T-helper 22 cell (primary cell): ENCODE results near the gene SVEP1.
"Not testable (repeated sequence)": the region's sequence is repeated elsewhere in the genome, so short reads cannot be mapped to it uniquely, and the experiment has no call there.

Experiments
- DNase-seq: peaks from one replicate; pipeline ENCODE4 v3.0.0-alpha.2; 2020; ENCODE audit warnings: low read depth

The SVEP1 gene

GRCh38 chr9:110358992-110359391 is 220.5 kb downstream of the SVEP1 start:
- not testable (repeated sequence) for DNase-seq

- DNase-seq = no peak
These were observed 222.0 kb downstream of the SVEP1 start for GRCh38 chr9:110357505-110357904.

DNA sequence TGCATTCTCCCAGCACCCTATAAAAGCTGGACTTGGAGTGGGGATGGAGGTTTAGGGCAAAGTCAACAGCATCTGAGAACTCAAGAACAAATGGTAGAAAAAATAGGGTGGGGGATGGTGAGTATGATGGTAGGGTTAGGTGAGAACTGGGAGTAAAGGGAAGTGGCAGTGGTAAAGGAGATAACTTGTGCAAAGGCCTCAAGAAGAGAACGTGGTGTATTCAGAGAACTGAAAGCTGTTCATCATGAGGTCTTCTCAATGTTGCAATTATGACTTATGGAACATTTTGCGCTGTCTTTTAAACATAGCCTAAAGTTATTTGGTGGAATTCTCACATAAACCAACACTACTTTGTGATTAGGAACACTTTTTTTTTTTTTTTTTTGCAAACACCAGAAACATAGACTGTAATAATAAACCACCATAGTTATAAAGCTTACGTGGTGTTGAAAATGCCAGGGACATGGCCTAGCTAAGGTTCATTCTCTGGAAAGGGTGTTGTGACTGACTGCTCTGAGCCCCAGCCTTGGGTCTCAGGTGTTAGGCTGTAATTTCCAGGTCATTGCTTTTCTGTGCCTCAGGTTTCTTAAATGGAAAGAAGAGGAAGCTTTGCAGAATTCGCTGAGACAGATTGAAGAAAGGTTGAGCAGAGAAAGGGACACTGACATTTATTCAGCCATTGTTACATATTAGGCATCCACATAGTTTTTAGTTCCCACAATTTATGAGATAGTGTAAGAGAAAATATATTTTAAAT is 222.7 kb downstream of the SVEP1 start:
- DNase-seq = no peak

DNA sequence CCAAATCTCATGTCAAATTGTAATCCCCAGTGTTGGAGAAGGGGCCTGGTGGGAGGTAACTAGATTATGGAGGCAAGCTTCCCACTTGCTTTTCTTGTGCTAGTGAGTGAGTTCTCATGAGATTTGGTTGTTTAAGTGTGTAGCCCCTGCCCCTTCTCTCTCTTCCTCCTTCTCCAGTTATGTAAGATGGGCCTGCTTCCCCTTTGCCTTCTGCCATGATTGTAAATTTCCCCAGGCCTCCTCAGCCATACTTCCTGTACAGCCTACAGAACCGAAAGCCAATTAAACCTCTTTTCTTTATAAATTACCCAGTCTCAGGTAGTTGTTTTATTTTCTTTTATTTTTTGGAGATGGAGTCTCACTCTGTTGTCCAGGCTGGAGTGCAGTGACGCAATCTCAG is 223.6 kb downstream of the SVEP1 start:
- DNase-seq = no peak

DNA sequence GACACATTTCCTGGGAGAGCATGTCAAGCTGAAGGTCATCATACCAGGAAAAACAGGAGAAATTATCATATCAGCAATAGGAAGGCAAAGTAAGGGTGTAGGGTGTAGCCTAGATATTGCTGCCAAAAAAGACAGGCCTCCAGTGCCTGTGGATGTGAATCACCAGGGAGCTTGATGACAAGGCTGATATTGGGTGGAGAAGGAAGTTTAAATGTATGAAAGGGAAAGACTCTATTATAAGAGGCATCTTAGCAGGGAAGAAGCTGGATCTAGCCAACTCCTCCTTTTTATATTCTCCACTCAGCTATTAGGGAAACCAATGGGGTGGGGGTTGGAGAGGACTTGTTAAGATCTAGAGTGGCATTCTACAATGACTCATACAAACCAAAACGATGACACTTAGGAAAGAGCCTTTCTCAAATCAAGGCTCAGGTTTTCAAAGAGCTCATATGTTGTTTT is 228.5 kb downstream of the SVEP1 start:
- no peak for DNase-seq

DNA sequence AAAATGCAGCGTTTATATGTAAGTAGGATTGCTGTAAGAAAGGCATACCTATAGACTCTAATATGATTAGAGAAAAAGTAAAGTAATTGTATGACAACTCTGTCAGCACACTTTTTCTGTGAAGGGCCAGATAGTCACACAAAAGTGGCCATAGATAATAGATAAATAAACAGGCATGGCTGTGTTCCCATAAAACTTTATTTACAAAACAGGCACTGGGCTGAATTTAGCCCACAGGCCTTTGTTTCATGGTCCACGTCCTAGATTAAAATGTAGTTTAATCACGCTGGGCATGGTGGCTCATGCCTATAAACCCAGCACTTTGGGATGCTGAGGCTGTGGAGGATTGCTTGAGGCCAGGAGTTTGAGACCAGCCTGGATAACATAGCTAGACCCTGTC is 233.2 kb downstream of the SVEP1 start:
- DNase-seq = no peak

- no peak for DNase-seq
These were observed 234.7 kb downstream of the SVEP1 start for GRCh38 chr9:110344821-110345220.

DNA sequence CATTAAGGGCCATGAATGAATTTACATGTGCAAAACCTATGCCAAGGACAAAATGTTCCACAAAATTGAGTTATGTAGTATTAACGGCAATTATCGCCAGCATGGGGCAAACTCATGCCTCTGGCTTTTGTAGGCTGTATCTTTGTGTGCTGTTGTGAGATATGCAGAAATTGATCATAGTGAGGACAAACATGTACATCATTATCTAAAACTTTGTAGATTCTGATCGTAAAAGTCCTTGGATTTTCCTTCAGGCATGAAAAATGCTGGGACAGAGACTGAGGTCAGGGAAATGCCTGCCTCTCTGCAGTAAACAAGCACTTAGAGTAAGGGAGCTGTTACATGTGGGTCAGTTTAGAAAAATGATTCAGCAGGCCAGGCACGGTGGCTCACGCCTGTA is 236.0 kb downstream of the SVEP1 start:
- no peak for DNase-seq

DNA sequence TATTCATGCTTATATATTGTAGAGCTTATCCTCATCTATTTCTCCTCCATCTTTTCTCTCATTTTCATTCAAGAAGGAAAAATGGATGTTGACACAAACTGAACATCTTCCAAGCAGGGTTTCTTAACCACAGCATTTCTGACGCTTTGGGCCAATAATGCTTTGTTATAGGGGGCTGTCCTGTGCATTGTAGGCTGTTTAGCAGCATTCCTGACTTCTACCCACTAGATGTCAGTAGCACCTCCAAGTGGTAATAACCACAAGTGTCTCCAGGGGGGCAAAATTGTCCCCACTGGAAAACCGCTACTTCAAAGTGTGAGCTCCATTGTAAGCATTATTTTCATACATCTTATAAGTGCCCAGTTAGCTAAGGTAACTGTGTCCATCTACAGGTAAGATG is 239.2 kb downstream of the SVEP1 start:
- no peak for DNase-seq

- DNase-seq = no peak
These were observed 241.4 kb downstream of the SVEP1 start for GRCh38 chr9:110338143-110338542.

GRCh38 chr9:110337727-110338126 is 241.8 kb downstream of the SVEP1 start, which contains the start of gene TXNDC8:
TSS of gene TXNDC8 (minus strand) at chr9:110337863.
- no peak for DNase-seq

DNA sequence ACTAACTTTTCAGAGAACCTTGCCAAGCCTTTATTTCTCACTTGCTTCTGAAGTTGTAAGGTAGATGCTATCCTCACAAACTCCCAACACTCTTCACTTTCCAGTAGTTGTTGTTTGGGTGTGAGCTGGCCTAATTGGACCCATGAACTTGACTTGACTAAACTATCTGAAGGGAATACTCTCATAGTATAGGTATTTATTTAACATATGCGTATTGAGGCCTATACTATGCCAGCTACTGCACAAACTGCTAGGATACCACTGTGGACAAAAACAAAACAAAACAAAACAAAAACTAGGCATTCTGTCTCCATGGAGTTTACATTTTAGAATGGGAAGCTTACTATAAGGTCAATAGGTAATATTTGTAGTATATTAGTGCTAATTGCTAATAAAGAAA is 243.2 kb downstream of the SVEP1 start:
- DNase-seq = no peak

DNA sequence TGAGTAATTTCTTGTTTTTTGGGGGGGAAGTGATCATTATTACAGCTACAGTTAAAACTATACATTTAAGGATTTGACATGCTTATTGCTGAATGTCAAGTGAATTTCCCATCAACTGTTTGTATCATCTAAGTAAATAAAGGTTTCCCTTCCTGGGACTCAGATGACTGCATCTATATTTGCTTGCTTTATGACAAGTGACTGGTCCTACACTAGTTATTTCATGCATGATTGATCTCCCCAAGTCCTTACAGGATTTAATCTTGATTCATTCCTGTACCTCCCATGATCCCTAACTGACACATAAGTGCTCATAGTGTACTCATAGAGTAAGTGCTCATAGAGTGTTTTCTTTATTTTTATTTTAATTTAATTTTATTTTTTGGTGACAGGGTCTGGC is 244.7 kb downstream of the SVEP1 start:
- no peak for DNase-seq

- no peak for DNase-seq
These were observed 245.4 kb downstream of the SVEP1 start for GRCh38 chr9:110334183-110334582.

DNA sequence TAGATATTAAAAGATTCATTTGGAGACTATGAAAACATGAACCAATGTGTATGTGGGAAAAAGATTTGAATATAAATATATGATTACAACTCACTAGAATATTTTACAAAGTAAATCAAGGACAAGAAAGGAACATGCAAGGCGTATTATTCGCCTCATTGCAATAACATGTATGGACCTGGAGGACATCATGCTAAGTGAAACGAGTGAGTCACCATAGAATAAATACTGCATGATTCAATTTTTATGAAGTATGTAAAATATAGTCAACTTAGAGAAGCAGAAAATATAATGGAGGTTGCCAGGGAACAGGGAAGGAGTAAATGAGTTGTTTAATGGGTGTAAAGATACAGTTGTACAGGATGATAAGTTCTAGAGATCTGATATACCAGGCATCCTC is 246.8 kb downstream of the SVEP1 start:
- no peak for DNase-seq

DNA sequence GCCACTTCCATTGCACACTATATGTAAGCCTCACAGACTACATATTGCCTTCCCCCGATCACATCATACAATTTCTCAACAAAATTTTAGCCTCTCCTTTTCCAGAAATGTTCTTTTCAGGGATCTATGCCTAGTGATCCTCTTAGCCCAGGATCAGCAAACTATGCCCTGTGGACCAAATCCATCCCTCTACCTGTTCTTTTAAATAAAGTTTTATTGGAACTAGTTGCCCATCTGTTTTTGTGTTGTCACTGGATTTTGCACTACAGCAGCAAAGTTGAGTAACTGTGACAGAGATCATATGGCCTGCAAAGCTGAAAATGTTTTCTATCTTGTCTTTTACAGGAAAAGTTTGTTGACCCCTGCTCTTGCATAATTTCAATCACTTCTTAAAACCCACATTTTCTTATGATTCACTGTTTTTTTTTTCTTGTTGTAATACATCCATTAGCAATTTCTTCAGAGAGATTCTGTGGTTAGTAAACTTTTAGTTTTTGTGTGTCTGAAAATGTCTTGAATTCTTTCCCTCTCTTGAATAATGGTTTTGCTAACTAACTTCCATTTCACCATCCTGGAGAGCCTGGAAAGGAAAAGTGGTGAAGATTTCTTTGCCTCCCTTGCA is 248.9 kb downstream of the SVEP1 start:
- DNase-seq = no peak

GRCh38 chr9:110329639-110330230 is 249.8 kb downstream of the SVEP1 start:
- no peak for DNase-seq

- no peak for DNase-seq
These were observed 250.8 kb downstream of the SVEP1 start for GRCh38 chr9:110328763-110329162.

DNA sequence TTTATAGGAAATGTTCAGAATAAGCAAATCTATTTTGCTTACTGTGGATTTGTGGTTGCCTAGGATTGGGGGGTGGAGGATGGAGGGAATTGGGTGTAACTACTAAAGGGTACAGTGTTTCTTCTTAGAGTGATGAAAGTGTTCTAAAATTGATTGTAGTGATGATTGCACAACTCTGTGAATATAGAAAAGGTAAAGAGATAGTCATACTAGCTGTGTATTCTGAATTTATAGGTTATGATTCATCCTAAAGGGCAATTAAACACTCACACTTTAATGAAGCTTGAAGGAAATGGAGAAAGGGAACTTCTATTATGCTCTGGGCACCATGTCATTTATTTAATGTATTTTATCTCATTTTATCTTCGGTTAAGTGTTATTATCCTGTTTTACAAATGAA is 251.8 kb downstream of the SVEP1 start:
- DNase-seq = no peak

- no peak for DNase-seq
These were observed 255.7 kb downstream of the SVEP1 start for GRCh38 chr9:110323818-110324217.

- no peak for DNase-seq
These were observed 258.7 kb downstream of the SVEP1 start for GRCh38 chr9:110320651-110321445.

DNA sequence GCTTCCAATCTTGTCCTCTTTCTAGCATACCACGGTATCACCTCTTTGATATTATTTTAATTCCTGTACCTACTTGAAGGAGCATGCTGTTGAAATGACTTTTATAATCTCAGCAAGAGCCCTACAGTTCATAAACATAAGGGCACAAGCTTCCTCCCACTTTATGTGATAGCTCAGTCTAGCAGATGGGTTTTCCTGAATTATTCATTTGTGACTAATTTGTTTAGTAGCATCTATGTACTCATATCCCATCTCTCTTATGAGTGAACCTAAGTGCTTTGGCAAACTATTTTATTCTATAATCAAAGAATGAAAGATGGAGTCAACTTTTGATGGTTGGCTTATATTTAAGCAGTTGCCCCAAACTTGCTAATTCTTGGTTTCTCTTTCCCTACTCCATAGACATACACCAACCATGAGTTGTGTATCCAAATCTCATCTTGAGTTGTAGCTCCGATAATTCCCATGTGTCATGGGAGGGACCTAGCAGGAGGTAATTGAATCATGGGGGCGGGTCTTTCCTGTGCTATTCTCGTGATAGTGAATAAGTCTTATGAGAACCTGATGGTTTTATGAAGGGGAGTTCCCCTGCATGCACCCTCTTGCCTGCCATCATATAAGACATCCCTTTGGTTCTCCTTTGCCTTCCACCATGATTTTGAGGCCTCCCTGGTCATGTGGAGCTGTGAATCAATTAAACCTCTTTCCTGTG is 259.6 kb downstream of the SVEP1 start:
- no peak for DNase-seq
